GM23248 (cell line): Measurements from ENCODE around the gene KCTD17. TPM values are rescaled to one million over a fixed set of nuclear protein-coding genes. Genes with fewer than 3 reads are reported as not detected.

Source experiments
- DNase-seq: peaks from one replicate; pipeline ENCODE4 v3.0.0-alpha.2; 2015
- H2AFZ ChIP-seq: fragments of 200-600 bp; sonication (generic); 2 replicates; pipeline ENCODE4 v1.6.1; 2016; ENCODE audit warnings: antibody characterized with exemption
- H3F3A ChIP-seq: fragments of 200-600 bp; sonication (generic); 2 replicates; pipeline ENCODE4 v1.6.1; 2016; ENCODE audit warnings: mild to moderate bottlenecking, antibody characterized with exemption, mixed run types; ENCODE audit not compliant: insufficient read depth
- H3K27ac ChIP-seq: fragments of 200-600 bp; sonication (generic); 2 replicates; pipeline ENCODE4 v1.5.1; 2016; ENCODE audit warnings: mild to moderate bottlenecking
- H3K27me3 ChIP-seq: fragments of 200-600 bp; sonication (generic); replicated peaks from 2 replicates; pipeline ENCODE4 v1.6.1; 2016; ENCODE audit warnings: mild to moderate bottlenecking; ENCODE audit not compliant: insufficient read depth
- H3K36me3 ChIP-seq: fragments of 200-600 bp; sonication (generic); 2 replicates; pipeline ENCODE4 v1.6.1; 2016; ENCODE audit warnings: low read depth, mild to moderate bottlenecking
- H3K4me1 ChIP-seq: fragments of 200-600 bp; sonication (generic); 2 replicates; pipeline ENCODE4 v1.6.1; 2016; ENCODE audit warnings: mild to moderate bottlenecking; ENCODE audit not compliant: insufficient read depth
- H3K4me2 ChIP-seq: fragments of 200-600 bp; sonication (generic); one replicate; pipeline ENCODE4 v1.6.1; 2016; ENCODE audit warnings: mild to moderate bottlenecking; ENCODE audit not compliant: unreplicated experiment
- H3K4me3 ChIP-seq: fragments of 200-600 bp; sonication (generic); 2 replicates; pipeline ENCODE4 v1.5.1; 2016; ENCODE audit warnings: mild to moderate bottlenecking
- H3K79me2 ChIP-seq: fragments of 200-600 bp; sonication (generic); 2 replicates; pipeline ENCODE4 v1.6.1; 2016; ENCODE audit warnings: mild to moderate bottlenecking; ENCODE audit not compliant: insufficient read depth
- H3K9ac ChIP-seq: fragments of 200-600 bp; sonication (generic); 2 replicates; pipeline ENCODE4 v1.6.1; 2016; ENCODE audit warnings: mild to moderate bottlenecking
- H3K9me2 ChIP-seq: fragments of 200-600 bp; sonication (generic); 2 replicates; pipeline ENCODE4 v1.6.1; 2016; ENCODE audit warnings: mixed run types, mild to moderate bottlenecking, moderate library complexity; ENCODE audit not compliant: insufficient read depth
- H3K9me3 ChIP-seq: fragments of 200-600 bp; sonication (generic); one replicate; pipeline ENCODE4 v1.6.1; 2017; ENCODE audit warnings: low read depth
- H4K20me1 ChIP-seq: fragments of 200-600 bp; sonication (generic); 2 replicates; pipeline ENCODE4 v1.6.0; 2016; ENCODE audit not compliant: insufficient read depth
- EZH2 ChIP-seq: fragments of 200-600 bp; sonication (generic); IDR thresholded peaks from 2 replicates; pipeline ENCODE4 v1.6.1; 2018; ENCODE audit warnings: antibody characterized with exemption, mild to moderate bottlenecking; ENCODE audit not compliant: insufficient read depth, poor library complexity, severe bottlenecking
- EZH2phosphoT487 ChIP-seq: fragments of 200-600 bp; sonication (generic); IDR thresholded peaks from 2 replicates; pipeline ENCODE4 v1.6.1; 2018; ENCODE audit warnings: antibody characterized with exemption, moderate library complexity, mild to moderate bottlenecking, low read depth; ENCODE audit not compliant: insufficient read depth
- WGBS, 2 experiments: methylation state at CpG; one replicate each; pipeline ENCODE4 v1.1.6; 2015 to 2017; ENCODE audit warnings: low lambda C conversion rate in 2 of 2, low coverage in 1 of 2; ENCODE audit errors: missing lambda C conversion rate in 2 of 2; 5-methylcytosine and 5-hydroxymethylcytosine counted together
- in situ Hi-C: fragments of 300-500 bp; cut with MboI; formaldehyde crosslinking; loops from 2 replicates; pipeline ENCODE4 v1.15.0; 2020
- polyA plus RNA-seq: library from polyadenylated mRNA; unstranded; fragments of >200 nt; fragmentation: Nextera tagmentation; extraction: Ambion mirVana; gene quantifications from 2 replicates; pipeline ENCODE4 v1.2.1, GENCODE V29; 2016
- total RNA-seq: library from RNA; depleted of rRNA; stranded (reverse); fragments of >200 nt; shearing (Covaris generic); gene quantifications from 2 replicates; pipeline ENCODE4 v1.2.3, GENCODE V29; 2014

Gene KCTD17
- total and polyA plus RNA-seq, 2 experiments from 2014 or later: 41.6 to 59.6 TPM

GRCh38 chr22:37052386-37053309, 1.1 kb downstream of the KCTD17 start:
- DNase-seq: no peak
- TF ChIP-seq EZH2: no peak
- TF ChIP-seq EZH2phosphoT487: no peak
- Histone ChIP-seq H3K4me3 (peak overlapping the region; percentile 75), H3K9me2 (no peaks in the 10 kb centered on the region), H3K4me1 (peaks cover 17% of the 10 kb centered on the region), H3K27ac (peak overlapping the region; percentile 41), H3F3A (peaks cover 7% of the 10 kb centered on the region; the same call in 1 of the 2 replicates), H2AFZ (peak overlapping the region; percentile 79; the same call in 1 of the 2 replicates), H3K9me3 (no peaks in the 10 kb centered on the region), H3K4me2 (peak overlapping the region; percentile 74), H3K79me2 (no peaks in the 10 kb centered on the region), H3K27me3 (no peaks in the 10 kb centered on the region), H4K20me1 (no peaks in the 10 kb centered on the region), H3K36me3 (peaks cover 2% of the 10 kb centered on the region; the same call in 1 of the 2 replicates), H3K9ac (peak overlapping the region; percentile 78)
- 56 to 60% methylated on average over 25 of the region's 25 CpGs for WGBS, 2 experiments
- in situ Hi-C loops: no loop called here

- peak; percentile 86 for DNase-seq
- in situ Hi-C loops: no loop called here
- H3F3A ChIP-seq: peaks cover 7% of the 10 kb centered on the region; the same call in 1 of the 2 replicates
- H3K9ac ChIP-seq: peak overlapping the region; percentile 78
- H2AFZ ChIP-seq: 0 out of 2 replicates have a peak overlapping the region, but pooled peaks have one; percentile 13
- 24 to 27% methylated on average over 16 of the region's 16 CpGs for WGBS, 2 experiments
- no peaks in the 10 kb centered on the region for H3K79me2 ChIP-seq
- TF ChIP-seq EZH2: no peak
- no peak for TF ChIP-seq EZH2phosphoT487
- no peaks in the 10 kb centered on the region for H4K20me1 ChIP-seq
- peaks cover 17% of the 10 kb centered on the region for H3K4me1 ChIP-seq
- no peaks in the 10 kb centered on the region for H3K9me3 ChIP-seq
- no peaks in the 10 kb centered on the region for H3K9me2 ChIP-seq
- H3K4me2 ChIP-seq: peak overlapping the region; percentile 74
- peak overlapping the region; percentile 75 for H3K4me3 ChIP-seq
- peak overlapping the region; percentile 41 for H3K27ac ChIP-seq
- no peaks in the 10 kb centered on the region for H3K27me3 ChIP-seq
- peaks cover 2% of the 10 kb centered on the region; the same call in 1 of the 2 replicates for H3K36me3 ChIP-seq
Observed at GRCh38 chr22:37053310-37054055, 1.9 kb downstream of the KCTD17 start.

GRCh38 chr22:37054056-37054395, 2.5 kb downstream of the KCTD17 start:
- no peak for DNase-seq
- H3K79me2 ChIP-seq: no peaks in the 10 kb centered on the region
- H3K4me1 ChIP-seq: peaks cover 17% of the 10 kb centered on the region
- H2AFZ ChIP-seq: no peak overlapping the region
- H4K20me1 ChIP-seq: no peaks in the 10 kb centered on the region
- no peaks in the 10 kb centered on the region for H3K9me3 ChIP-seq
- H3K4me2 ChIP-seq: peak overlapping the region; percentile 74
- H3K9me2 ChIP-seq: no peaks in the 10 kb centered on the region
- H3K27me3 ChIP-seq: no peaks in the 10 kb centered on the region
- WGBS, 2 experiments: 90 to 93% methylated on average over 8 of the region's 8 CpGs
- H3K36me3 ChIP-seq: peaks cover 2% of the 10 kb centered on the region; the same call in 1 of the 2 replicates
- in situ Hi-C loops: no loop called here
- H3K9ac ChIP-seq: no peak overlapping the region
- no peak overlapping the region for H3K4me3 ChIP-seq
- peaks cover 7% of the 10 kb centered on the region; the same call in 1 of the 2 replicates for H3F3A ChIP-seq
- no peak for TF ChIP-seq EZH2phosphoT487
- TF ChIP-seq EZH2: no peak
- H3K27ac ChIP-seq: peak overlapping the region; percentile 41

- 96 to 97% methylated on average over 20 of the region's 20 CpGs for WGBS, 2 experiments
- no peaks in the 10 kb centered on the region for H4K20me1 ChIP-seq
- in situ Hi-C loops: no loop called here
- no peaks in the 10 kb centered on the region for H3K9me3 ChIP-seq
- no peaks in the 10 kb centered on the region for H3K27me3 ChIP-seq
- H3K79me2 ChIP-seq: no peaks in the 10 kb centered on the region
- peaks cover 17% of the 10 kb centered on the region for H3K4me1 ChIP-seq
- no peak overlapping the region for H3K9ac ChIP-seq
- no peak overlapping the region for H3K4me3 ChIP-seq
- peaks cover 7% of the 10 kb centered on the region; the same call in 1 of the 2 replicates for H3F3A ChIP-seq
- no peak for DNase-seq
- no peak overlapping the region for H3K27ac ChIP-seq
- no peak overlapping the region for H2AFZ ChIP-seq
- peaks cover 2% of the 10 kb centered on the region; the same call in 1 of the 2 replicates for H3K36me3 ChIP-seq
- no peaks in the 10 kb centered on the region for H3K9me2 ChIP-seq
- TF ChIP-seq EZH2phosphoT487 (no peak), EZH2 (no peak)
- H3K4me2 ChIP-seq: no peak overlapping the region
Observed at GRCh38 chr22:37054600-37055365, 3.2 kb downstream of the KCTD17 start.
